ENCODE measurements around the gene PIMREG.

GRCh38 chr17:6449307-6449706 lies 5.1 kb downstream of the PIMREG start:
- TF ChIP-seq CTCF (IDR thresholded peaks at IDR 0.05) (no peak), POLR2AphosphoS5 (IDR thresholded peaks at IDR 0.05) (no peak), POLR2A (IDR thresholded peaks at IDR 0.05) (no peak), EP300 (IDR thresholded peaks at IDR 0.05) (no peak)

All from suprapubic skin (tissue), 4 donors.